Erythroblast (primary cell): ENCODE data around the gene HES5.

Experiments
- GATA1 ChIP-seq: IDR thresholded peaks from 2 replicates; pipeline ENCODE4 v1.6.1; 2011; ENCODE audit warnings: low read depth, mild to moderate bottlenecking, control low read depth, low read length, moderate library complexity
- POLR2A ChIP-seq: IDR thresholded peaks from 2 replicates; pipeline ENCODE4 v1.6.1; 2011; ENCODE audit warnings: mild to moderate bottlenecking, low read length

DNA sequence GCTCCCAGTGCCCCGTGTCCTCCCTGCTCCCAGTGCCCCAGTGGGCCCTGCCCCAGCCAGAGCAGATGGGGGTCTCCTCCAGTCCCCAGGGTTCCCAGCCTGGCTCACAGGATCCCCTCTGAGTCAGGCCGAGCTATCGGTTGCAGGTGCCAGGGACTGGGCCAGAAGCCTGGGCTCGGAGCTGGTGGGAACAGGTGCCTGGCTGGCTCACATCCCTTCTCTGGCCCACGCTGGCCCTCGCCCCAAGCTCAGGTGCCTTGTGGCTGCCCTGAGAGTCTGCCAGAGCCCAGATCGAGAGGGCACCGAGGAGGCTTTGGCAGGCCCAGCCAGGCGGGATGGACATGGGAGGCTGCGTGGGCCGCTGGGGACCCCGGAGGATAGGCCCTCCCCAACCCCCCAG lies 35.0 kb downstream of the HES5 start:
- no peak for TF ChIP-seq POLR2A
- TF ChIP-seq GATA1: no peak
